ENCODE results near the gene EGLN2.
"Not testable (repeated sequence)": the region's sequence is repeated elsewhere in the genome, so short reads cannot be mapped to it uniquely, and the experiment has no call there.

- TF ChIP-seq, protein P1, sequence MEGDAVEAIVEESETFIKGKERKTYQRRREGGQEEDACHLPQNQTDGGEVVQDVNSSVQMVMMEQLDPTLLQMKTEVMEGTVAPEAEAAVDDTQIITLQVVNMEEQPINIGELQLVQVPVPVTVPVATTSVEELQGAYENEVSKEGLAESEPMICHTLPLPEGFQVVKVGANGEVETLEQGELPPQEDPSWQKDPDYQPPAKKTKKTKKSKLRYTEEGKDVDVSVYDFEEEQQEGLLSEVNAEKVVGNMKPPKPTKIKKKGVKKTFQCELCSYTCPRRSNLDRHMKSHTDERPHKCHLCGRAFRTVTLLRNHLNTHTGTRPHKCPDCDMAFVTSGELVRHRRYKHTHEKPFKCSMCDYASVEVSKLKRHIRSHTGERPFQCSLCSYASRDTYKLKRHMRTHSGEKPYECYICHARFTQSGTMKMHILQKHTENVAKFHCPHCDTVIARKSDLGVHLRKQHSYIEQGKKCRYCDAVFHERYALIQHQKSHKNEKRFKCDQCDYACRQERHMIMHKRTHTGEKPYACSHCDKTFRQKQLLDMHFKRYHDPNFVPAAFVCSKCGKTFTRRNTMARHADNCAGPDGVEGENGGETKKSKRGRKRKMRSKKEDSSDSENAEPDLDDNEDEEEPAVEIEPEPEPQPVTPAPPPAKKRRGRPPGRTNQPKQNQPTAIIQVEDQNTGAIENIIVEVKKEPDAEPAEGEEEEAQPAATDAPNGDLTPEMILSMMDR (IDR thresholded peaks at IDR 0.05), result not testable (repeated sequence)
- not testable (repeated sequence) for TF ChIP-seq POLR2A, EP300, POLR2AphosphoS5 (IDR thresholded peaks at IDR 0.05)
Observed at GRCh38 chr19:40850277-40850676, 51.3 kb downstream of the EGLN2 start, which contains the start of gene CYP2A6.

Measured in sigmoid colon (tissue), 4 donors.